Breast epithelium (tissue), 3 donors: ENCODE results near the gene GTF2F2.

Experiments used
- POLR2A ChIP-seq: fragments of 450-650 bp; IDR thresholded peaks from one replicate; pipeline ENCODE4 v1.6.1; 2016; ENCODE audit warnings: antibody characterized with exemption, mild to moderate bottlenecking, moderate library complexity
- TF ChIP-seq, protein P1 (sequence below), 3 donors: fragments of 450-650 bp; IDR thresholded peaks; one replicate each; pipeline ENCODE4 v1.5.1; 2016 to 2017; ENCODE audit warnings: antibody characterized with exemption in 3 of 3, mild to moderate bottlenecking in 3 of 3, moderate library complexity in 3 of 3

DNA sequence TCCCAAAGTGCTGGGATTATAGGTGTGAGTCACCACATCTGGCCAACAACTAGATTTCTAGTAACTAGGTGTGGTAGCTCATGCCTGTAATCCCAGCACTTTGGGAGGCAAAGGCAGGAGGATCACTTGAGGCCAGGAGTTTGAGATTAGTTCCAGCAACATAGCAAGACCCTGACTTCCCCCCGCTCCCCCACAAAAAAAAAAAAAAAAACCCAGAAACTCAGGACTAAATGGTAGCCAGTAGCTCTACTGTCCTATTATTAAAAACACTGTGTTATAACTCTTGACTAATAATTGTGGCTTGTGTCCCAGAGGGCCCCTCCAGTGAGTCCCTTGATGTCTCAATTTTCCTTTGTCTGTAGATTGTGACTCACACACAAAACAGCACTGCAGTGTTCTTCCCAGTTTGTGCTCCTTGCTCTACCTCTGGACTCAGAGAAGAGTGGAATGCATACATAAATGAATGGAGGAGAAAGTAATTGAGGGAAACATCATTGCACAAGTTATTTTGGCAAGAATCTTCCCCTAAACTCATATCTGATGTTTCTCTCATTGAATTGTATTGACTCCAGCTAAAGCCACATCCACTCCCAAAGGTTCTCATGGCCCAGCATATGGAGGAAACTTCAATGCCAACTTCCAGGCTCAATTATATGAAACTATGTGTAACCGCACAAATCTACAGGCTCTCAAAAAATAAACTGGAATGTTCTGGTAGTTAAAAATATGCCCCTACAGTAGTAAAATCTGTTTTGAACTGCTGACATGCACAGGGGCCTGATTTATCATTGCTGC lies 211.9 kb downstream of the GTF2F2 start:
- TF ChIP-seq, protein P1, sequence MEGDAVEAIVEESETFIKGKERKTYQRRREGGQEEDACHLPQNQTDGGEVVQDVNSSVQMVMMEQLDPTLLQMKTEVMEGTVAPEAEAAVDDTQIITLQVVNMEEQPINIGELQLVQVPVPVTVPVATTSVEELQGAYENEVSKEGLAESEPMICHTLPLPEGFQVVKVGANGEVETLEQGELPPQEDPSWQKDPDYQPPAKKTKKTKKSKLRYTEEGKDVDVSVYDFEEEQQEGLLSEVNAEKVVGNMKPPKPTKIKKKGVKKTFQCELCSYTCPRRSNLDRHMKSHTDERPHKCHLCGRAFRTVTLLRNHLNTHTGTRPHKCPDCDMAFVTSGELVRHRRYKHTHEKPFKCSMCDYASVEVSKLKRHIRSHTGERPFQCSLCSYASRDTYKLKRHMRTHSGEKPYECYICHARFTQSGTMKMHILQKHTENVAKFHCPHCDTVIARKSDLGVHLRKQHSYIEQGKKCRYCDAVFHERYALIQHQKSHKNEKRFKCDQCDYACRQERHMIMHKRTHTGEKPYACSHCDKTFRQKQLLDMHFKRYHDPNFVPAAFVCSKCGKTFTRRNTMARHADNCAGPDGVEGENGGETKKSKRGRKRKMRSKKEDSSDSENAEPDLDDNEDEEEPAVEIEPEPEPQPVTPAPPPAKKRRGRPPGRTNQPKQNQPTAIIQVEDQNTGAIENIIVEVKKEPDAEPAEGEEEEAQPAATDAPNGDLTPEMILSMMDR (IDR thresholded peaks at IDR 0.05) = no peak
- no peak for TF ChIP-seq POLR2A
